HepG2 (cell line): ENCODE data around the gene SEC31A. TPM values are rescaled to one million over a fixed set of nuclear protein-coding genes. Genes with fewer than 3 reads are reported as not detected.

ENCODE experiments used
- ATAC-seq: fragments of 200-7000 bp; cut with Tn5 transposase; 3 replicates; pipeline ENCODE4 v1.9.1; 2020; ENCODE audit warnings: mild to moderate bottlenecking, moderate library complexity
- BruUV-seq: library from RNA; stranded (reverse); fragments of 400-500 nt; replicated peaks from 2 replicates; lab custom pipeline; 2021; lab: Mats Ljungman, UMichigan
- CTCF ChIA-PET: fragments of 300-600 bp; formaldehyde crosslinking; extraction: SDS; loops from one replicate; lab custom pipeline; 2021; ENCODE audit warnings: low total read pairs, inconsistent platforms, low intra/inter-chr PET ratio; lab: Yijun Ruan, JAX
- POLR2A ChIA-PET: fragments of 350-600 bp; sonication (Branson Sonifier 250); formaldehyde crosslinking; loops from one replicate; lab custom pipeline; 2020; ENCODE audit warnings: antibody characterized with exemption, inconsistent platforms; lab: Yijun Ruan, JAX
- DNase-seq: peaks from one replicate; pipeline ENCODE4 v3.0.0-alpha.2; 2015; ENCODE audit warnings: low spot score
- FAIRE-seq: peaks from 3 replicates; lab custom pipeline; 2011; peaks lifted over from hg19 to GRCh38; lab: Jason Lieb, UNC
- H2AFZ ChIP-seq: one replicate; pipeline ENCODE4 v1.6.1; 2011; ENCODE audit warnings: low read length, inconsistent platforms
- H3K27ac ChIP-seq: fragments of 300-600 bp; 3 replicates; pipeline ENCODE4 v1.8.0; 2011; ENCODE audit warnings: mixed run types, mild to moderate bottlenecking, mixed read lengths, low read length, inconsistent platforms; ENCODE audit not compliant: insufficient read depth; ENCODE audit errors: extremely low read length
- H3K27me3 ChIP-seq, 2 experiments: fragments of 200-600 bp in 1 of 2; 2 replicates in 1 of 2; 3 replicates in 1 of 2; pipeline versions ENCODE4 v1.6.0 to v1.8.0; 2011; ENCODE audit warnings: low read length in 2 of 2, mild to moderate bottlenecking in 2 of 2, moderate library complexity in 2 of 2, inconsistent platforms in 1 of 2; ENCODE audit not compliant: insufficient read depth in 2 of 2, control insufficient read depth in 1 of 2
- H3K36me3 ChIP-seq, 2 experiments: fragments of 200-600 bp in 1 of 2; replicated peaks in 1 of 2; 2 replicates in 1 of 2; 3 replicates in 1 of 2; pipeline versions ENCODE4 v1.5.1 to v1.8.0; 2011; ENCODE audit warnings: low read length in 2 of 2, inconsistent platforms in 1 of 2; ENCODE audit not compliant: insufficient read depth in 2 of 2, control insufficient read depth in 1 of 2
- H3K4me1 ChIP-seq: 2 replicates; pipeline ENCODE4 v1.5.1; 2012; ENCODE audit warnings: low read length, inconsistent platforms; ENCODE audit not compliant: insufficient read depth
- H3K4me2 ChIP-seq: 2 replicates; pipeline ENCODE4 v1.6.0; 2011; ENCODE audit warnings: low read depth, low read length, inconsistent platforms
- H3K4me3 ChIP-seq, 3 experiments: fragments of 200-600 bp in 1 of 3; sonication (generic), shearing (Covaris generic) in 1 of 3; replicated peaks in 1 of 3; 2 replicates each; pipeline ENCODE4 v1.5.1; 2011 to 2016; ENCODE audit warnings: low read length in 3 of 3, inconsistent platforms in 2 of 3, low read depth in 2 of 3, mild to moderate bottlenecking in 2 of 3, control low read depth in 1 of 3, mixed read lengths in 1 of 3; ENCODE audit not compliant: insufficient read depth in 1 of 3
- H3K79me2 ChIP-seq: one replicate; pipeline ENCODE4 v1.6.1; 2011; ENCODE audit warnings: low read length, inconsistent platforms; ENCODE audit not compliant: insufficient read depth
- H3K9ac ChIP-seq: 2 replicates; pipeline ENCODE4 v1.6.0; 2011; ENCODE audit warnings: mild to moderate bottlenecking, low read depth, low read length, inconsistent platforms; ENCODE audit not compliant: insufficient read depth
- H3K9me3 ChIP-seq: 2 replicates; pipeline ENCODE4 v1.5.1; 2012; ENCODE audit warnings: mild to moderate bottlenecking, low read length
- H4K20me1 ChIP-seq: 2 replicates; pipeline ENCODE4 v1.6.0; 2011; ENCODE audit warnings: inconsistent platforms, mild to moderate bottlenecking, low read length, moderate library complexity; ENCODE audit not compliant: insufficient read depth
- ATF6 ChIP-seq: sonication (generic); formaldehyde crosslinking; conservative IDR thresholded peaks from 2 replicates; pipeline ENCODE4 v1.4.0; 2020; ENCODE audit warnings: missing genetic modification reagents
- SCMH1 ChIP-seq: sonication (generic); formaldehyde crosslinking; IDR thresholded peaks from 2 replicates; pipeline ENCODE4 v1.9.0; 2021; ENCODE audit warnings: missing genetic modification reagents, mild to moderate bottlenecking, borderline replicate concordance
- ZNF580 ChIP-seq: IDR thresholded peaks from 2 replicates; pipeline ENCODE4 v1.6.1; 2016; ENCODE audit warnings: low read depth, borderline replicate concordance
- WGBS: methylation state at CpG from one replicate; pipeline ENCODE4 v1.1.6; 2017; ENCODE audit warnings: low lambda C conversion rate; 5-methylcytosine and 5-hydroxymethylcytosine counted together
- in situ Hi-C: cut with HindIII; loops from 2 replicates; pipeline ENCODE4 v1.10.0; 2017; ENCODE audit warnings: low pct_unique_long_range_greater_than_20kb; ENCODE audit not compliant: extremely low pct_ligation_motif_present
- intact Hi-C: fragments of 100-400 bp; cut with micrococcal nuclease; formaldehyde crosslinking; loops from one replicate; pipeline ENCODE4 v1.10.0; 2022; ENCODE audit not compliant: unreplicated experiment
- polyA plus RNA-seq, 8 experiments: library from polyadenylated mRNA; depleted of rRNA in 3 of 8; stranded (reverse) in 7 of 8; unstranded in 1 of 8; fragments of >200 nt; fragmentation: Illumina TruSeq in 4 of 8; extraction: Trizol in 4 of 8; gene quantifications; 2 replicates each; pipeline versions ENCODE4 v1.2.1 to v1.2.3, GENCODE V29; 2011 to 2016; ENCODE audit warnings: low read depth in 4 of 8, missing spikeins in 1 of 8, mixed read lengths in 1 of 8; ENCODE audit not compliant: insufficient read depth in 1 of 8
- total RNA-seq, 5 experiments: library from RNA; depleted of rRNA; stranded (reverse); fragments of >200 nt; fragmentation: Illumina TruSeq; extraction: Trizol; gene quantifications; 2 replicates each; pipeline ENCODE4 v1.2.3, GENCODE V29; 2016; ENCODE audit warnings: low read depth in 1 of 5

Gene SEC31A
- total and polyA plus RNA-seq, 2 of the 13 experiments (the other 11 are each of a cell fraction or from before 2014, with no cell fraction given): 231 to 435 TPM

DNA sequence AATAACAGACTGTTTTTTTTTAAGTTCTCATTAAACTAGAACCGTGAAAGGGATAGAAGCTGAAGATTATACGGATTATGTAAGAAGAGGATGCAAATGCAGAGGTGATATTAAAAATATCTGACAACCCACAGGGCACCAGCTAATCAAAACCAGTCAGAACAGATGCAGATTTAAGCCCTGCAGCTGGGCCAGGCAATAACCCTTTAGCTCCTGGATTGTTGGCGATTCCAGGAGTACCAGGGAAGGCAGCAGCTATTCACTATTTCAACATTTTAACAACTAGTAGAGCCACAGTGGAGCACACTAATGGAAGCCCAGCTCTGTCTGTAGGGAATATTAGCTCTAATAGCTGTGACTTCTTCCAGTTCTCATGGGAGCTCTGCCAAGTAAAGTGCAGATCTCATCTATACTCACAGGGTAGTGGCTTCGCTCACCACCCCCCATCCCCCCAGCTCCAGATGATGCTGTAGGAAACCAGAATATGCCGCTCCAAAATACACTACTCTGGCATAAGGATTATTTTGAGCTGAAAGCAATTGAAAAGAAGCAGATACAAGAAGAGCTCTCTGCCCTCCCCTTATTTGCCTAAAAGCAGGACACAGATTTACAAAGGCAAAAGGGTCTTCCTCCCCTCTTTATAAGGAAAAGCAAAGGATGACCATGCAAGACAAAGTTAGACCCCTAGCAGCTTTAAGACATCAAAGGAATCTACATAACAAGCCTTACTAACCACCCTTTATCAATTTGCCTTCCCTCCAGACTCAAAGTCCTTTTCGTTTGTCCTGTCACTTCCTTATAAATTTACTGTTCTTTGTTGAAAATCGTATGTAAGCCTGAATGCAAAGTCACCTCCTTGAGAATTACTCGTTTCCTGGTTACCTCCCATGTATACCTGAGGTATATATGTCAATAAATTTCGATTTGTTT lies 106.0 kb downstream of the SEC31A start:
- ATAC-seq (no peak), DNase-seq (no peak)
- CTCF ChIA-PET: no interaction called here
- peaks cover 25% of the 10 kb centered on the region for H3K4me1 ChIP-seq
- POLR2A ChIA-PET: no interaction called here
- H4K20me1 ChIP-seq: no peaks in the 10 kb centered on the region
- H3K4me2 ChIP-seq: no peak overlapping the region
- H2AFZ ChIP-seq: no peak overlapping the region
- TF ChIP-seq SCMH1 (CRISPR knock-in tag) (no peak), ZNF580 (CRISPR knock-in tag) (no peak), ATF6 (CRISPR knock-in tag) (no peak)
- TF ChIP-seq, all 625 proteins: peak for 0
- Histone ChIP-seq H3K36me3 (no peaks in the 10 kb centered on the region), H3K9me3 (no peaks in the 10 kb centered on the region), H3K79me2 (no peaks in the 10 kb centered on the region), H3K27me3 (peaks cover 0 to 4% of the 10 kb centered on the region in 2 experiments; a peak in 1 of 5 replicates), H3K9ac (no peak overlapping the region), H3K27ac (no peak overlapping the region), H3K4me3 (no peak overlapping the region)
- intact Hi-C loops (no loop called here), in situ Hi-C loops (no loop called here)
- 37% methylated on average over 9 of the region's 9 CpGs for WGBS
- no TSS peak for BruUV-seq
- FAIRE-seq: no peak
